HEK293 (cell line): Measurements from ENCODE around the gene ITGA8.

Experiments used
- BCL11A ChIP-seq: fragments of 450-650 bp; formaldehyde crosslinking; IDR thresholded peaks from 2 replicates; pipeline ENCODE4 v1.5.1; 2016; ENCODE audit warnings: low read depth, missing biosample characterization, missing genetic modification characterization
- BCL11B ChIP-seq: fragments of 450-650 bp; formaldehyde crosslinking; IDR thresholded peaks from 2 replicates; pipeline ENCODE4 v1.5.1; 2016; ENCODE audit warnings: low read depth, missing biosample characterization, missing genetic modification characterization
- GFI1B ChIP-seq: fragments of 450-650 bp; formaldehyde crosslinking; IDR thresholded peaks from 2 replicates; pipeline ENCODE4 v1.5.1; 2016; ENCODE audit warnings: missing biosample characterization, missing genetic modification characterization
- HOXA7 ChIP-seq: sonication (generic); formaldehyde crosslinking; IDR thresholded peaks from 2 replicates; pipeline ENCODE4 v1.8.1; 2022; ENCODE audit warnings: missing genetic modification reagents, borderline replicate concordance
- HOXD13 ChIP-seq: sonication (generic); formaldehyde crosslinking; IDR thresholded peaks from 2 replicates; pipeline ENCODE4 v1.8.0; 2022; ENCODE audit warnings: missing genetic modification reagents, borderline replicate concordance
- KLF7 ChIP-seq: fragments of 450-650 bp; formaldehyde crosslinking; IDR thresholded peaks from 2 replicates; pipeline ENCODE4 v1.5.1; 2016; ENCODE audit warnings: missing biosample characterization, missing genetic modification characterization, borderline replicate concordance
- WT1 ChIP-seq: fragments of 450-650 bp; formaldehyde crosslinking; IDR thresholded peaks from 2 replicates; pipeline ENCODE4 v1.5.1; 2016; ENCODE audit warnings: missing biosample characterization, missing genetic modification characterization
- ZEB2 ChIP-seq: fragments of 450-650 bp; formaldehyde crosslinking; IDR thresholded peaks from 2 replicates; pipeline ENCODE4 v1.5.1; 2016; ENCODE audit warnings: missing biosample characterization, missing genetic modification characterization
- ZFP37 ChIP-seq: fragments of 450-650 bp; formaldehyde crosslinking; IDR thresholded peaks from 2 replicates; pipeline ENCODE4 v1.5.1; 2016; ENCODE audit warnings: missing biosample characterization, missing genetic modification characterization
- ZIC2 ChIP-seq: fragments of 450-650 bp; formaldehyde crosslinking; IDR thresholded peaks from 2 replicates; pipeline ENCODE4 v1.5.1; 2016; ENCODE audit warnings: missing biosample characterization, missing genetic modification characterization
- ZNF121 ChIP-seq: fragments of 450-650 bp; formaldehyde crosslinking; IDR thresholded peaks from 2 replicates; pipeline ENCODE4 v1.5.1; 2016; ENCODE audit warnings: missing biosample characterization, missing genetic modification characterization
- ZNF274 ChIP-seq, 2 experiments: fragments of 200-500 bp in 1 of 2; fragments of 450-650 bp in 1 of 2; sonication (Bioruptor generic) in 1 of 2; formaldehyde crosslinking in 1 of 2; IDR thresholded peaks; 2 replicates each; pipeline versions ENCODE4 v1.5.1 to v1.6.1; 2014 to 2016; ENCODE audit warnings: borderline replicate concordance in 1 of 2, inconsistent platforms in 1 of 2, low read length in 1 of 2, missing biosample characterization in 1 of 2, missing genetic modification characterization in 1 of 2
- ZNF324 ChIP-seq: fragments of 450-650 bp; formaldehyde crosslinking; IDR thresholded peaks from 2 replicates; pipeline ENCODE4 v1.5.1; 2016; ENCODE audit warnings: missing biosample characterization, missing genetic modification characterization
- ZNF341 ChIP-seq: fragments of 450-650 bp; formaldehyde crosslinking; IDR thresholded peaks from 2 replicates; pipeline ENCODE4; 2016; ENCODE audit warnings: low read depth, missing biosample characterization, missing genetic modification characterization
- ZNF354C ChIP-seq: fragments of 450-650 bp; formaldehyde crosslinking; IDR thresholded peaks from 2 replicates; pipeline ENCODE4 v1.5.1; 2016; ENCODE audit warnings: missing biosample characterization, missing genetic modification characterization, low read depth, borderline replicate concordance
- ZNF394 ChIP-seq: fragments of 450-650 bp; formaldehyde crosslinking; IDR thresholded peaks from 2 replicates; pipeline ENCODE4 v1.5.1; 2016; ENCODE audit warnings: missing biosample characterization, missing genetic modification characterization, mild to moderate bottlenecking, moderate library complexity, borderline replicate concordance
- ZNF423 ChIP-seq: fragments of 450-650 bp; formaldehyde crosslinking; IDR thresholded peaks from 2 replicates; pipeline ENCODE4 v1.5.1; 2016; ENCODE audit warnings: missing biosample characterization, missing genetic modification characterization
- ZNF600 ChIP-seq: fragments of 450-650 bp; formaldehyde crosslinking; IDR thresholded peaks from 2 replicates; pipeline ENCODE4 v1.5.1; 2016; ENCODE audit warnings: missing biosample characterization, missing genetic modification characterization
- ZNF654 ChIP-seq: fragments of 450-650 bp; formaldehyde crosslinking; IDR thresholded peaks from 2 replicates; pipeline ENCODE4 v1.5.1; 2016; ENCODE audit warnings: low read depth, missing biosample characterization, missing genetic modification characterization
- ZNF660 ChIP-seq: fragments of 450-650 bp; IDR thresholded peaks from 2 replicates; pipeline ENCODE4 v1.5.1; 2018; ENCODE audit warnings: missing biosample characterization, mild to moderate bottlenecking, missing genetic modification characterization
- ZNF670 ChIP-seq: fragments of 450-650 bp; formaldehyde crosslinking; IDR thresholded peaks from 2 replicates; pipeline ENCODE4 v1.5.1; 2016; ENCODE audit warnings: missing biosample characterization, missing genetic modification characterization, low read depth
- ZNF677 ChIP-seq: fragments of 450-650 bp; IDR thresholded peaks from 2 replicates; pipeline ENCODE4 v1.5.0; 2018; ENCODE audit warnings: missing biosample characterization, mild to moderate bottlenecking, missing genetic modification characterization, moderate library complexity
- ZNF768 ChIP-seq: fragments of 450-650 bp; formaldehyde crosslinking; IDR thresholded peaks from 2 replicates; pipeline ENCODE4 v1.5.1; 2018; ENCODE audit warnings: missing biosample characterization, mild to moderate bottlenecking, missing genetic modification characterization
- ZNF785 ChIP-seq: fragments of 450-650 bp; formaldehyde crosslinking; IDR thresholded peaks from 2 replicates; pipeline ENCODE4 v1.5.1; 2016; ENCODE audit warnings: missing biosample characterization, missing genetic modification characterization
- TF ChIP-seq, protein P1 (sequence below): fragments of 450-650 bp; formaldehyde crosslinking; IDR thresholded peaks from 2 replicates; pipeline ENCODE4 v1.5.1; 2016; ENCODE audit warnings: missing biosample characterization, missing genetic modification characterization
- TF ChIP-seq, protein P2 (sequence below): fragments of 450-650 bp; formaldehyde crosslinking; IDR thresholded peaks from 2 replicates; pipeline ENCODE4 v1.5.1; 2016; ENCODE audit warnings: missing biosample characterization, missing genetic modification characterization
- TF ChIP-seq, protein P3 (sequence below): fragments of 450-650 bp; formaldehyde crosslinking; IDR thresholded peaks from 2 replicates; pipeline ENCODE4 v1.5.1; 2016; ENCODE audit warnings: missing biosample characterization, missing genetic modification characterization
- TF ChIP-seq, protein P4 (sequence below): fragments of 450-650 bp; formaldehyde crosslinking; IDR thresholded peaks from 2 replicates; pipeline ENCODE4 v1.5.1; 2017; ENCODE audit warnings: missing biosample characterization, missing genetic modification characterization
- TF ChIP-seq, protein P5 (sequence below): fragments of 450-650 bp; formaldehyde crosslinking; IDR thresholded peaks from 2 replicates; pipeline ENCODE4 v1.5.1; 2017; ENCODE audit warnings: missing biosample characterization, missing genetic modification characterization

Gene ITGA8

DNA sequence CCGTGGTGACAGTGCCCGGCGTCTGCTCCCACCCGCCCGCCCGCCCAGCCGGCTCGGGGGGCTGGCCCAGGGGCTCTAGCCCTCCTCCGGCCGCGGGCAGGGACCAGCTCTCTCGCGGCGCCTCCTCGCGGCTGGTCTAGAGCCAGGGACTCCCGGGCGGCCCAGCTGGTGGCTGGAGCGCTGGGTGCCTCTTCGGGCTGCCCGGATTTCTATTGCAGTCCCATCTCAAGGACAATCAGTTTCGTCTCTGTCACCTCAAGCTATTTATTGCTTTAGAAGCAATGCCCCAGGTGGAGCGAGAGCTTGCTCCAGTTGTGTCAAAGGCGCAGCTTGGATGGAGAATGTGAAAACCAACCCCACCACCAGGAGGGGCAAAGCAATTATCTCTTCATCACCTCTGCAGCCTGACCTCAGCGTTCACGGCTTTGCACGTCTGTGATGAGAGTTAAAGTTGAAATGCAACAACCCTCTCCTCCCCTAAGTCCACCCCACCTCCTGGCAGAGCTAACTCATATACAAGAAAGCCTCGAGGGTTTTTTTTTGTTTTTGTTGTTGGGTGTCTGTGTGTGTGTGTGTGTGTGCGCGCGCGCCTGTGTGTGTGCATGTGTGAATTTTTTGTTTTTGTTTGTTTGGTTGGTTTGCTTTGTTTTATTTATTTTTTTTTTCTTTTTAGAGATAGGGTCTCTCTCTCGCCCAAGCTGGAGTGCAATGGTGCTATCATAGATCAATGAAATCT is at the start of gene ITGA8 (continued):
- TF ChIP-seq ZNF670 (tag by site-specific recombination) (no peak), ZFP37 (tag by site-specific recombination) (no peak), GFI1B (tag by site-specific recombination) (no peak), ZNF354C (tag by site-specific recombination) (no peak), ZNF423 (0 out of 2 replicates have a peak, but pooled peaks have one; percentile 9), ZNF654 (tag by site-specific recombination) (peak; percentile 14; the same call in 1 of the 2 replicates), ZNF785 (tag by site-specific recombination) (no peak), WT1 (tag by site-specific recombination) (no peak; the same call in 1 of the 2 replicates), ZEB2 (peak; percentile 64; the same call in 1 of the 2 replicates), ZNF600 (tag by site-specific recombination) (peak; percentile 18; the same call in 1 of the 2 replicates), HOXD13 (no peak), ZNF660 (tag by site-specific recombination) (peak; percentile 70; the same call in 1 of the 2 replicates), HOXA7 (CRISPR knock-in tag) (no peak), ZNF768 (tag by site-specific recombination) (no peak), ZNF341 (tag by site-specific recombination) (no peak), ZNF677 (tag by site-specific recombination) (no peak), BCL11B (0 out of 2 replicates have a peak, but pooled peaks have one; percentile 21), ZNF274 (IDR thresholded peaks at IDR 0.05; ENCODE audit: low read length) (no peak), ZNF274 (tag by site-specific recombination; IDR thresholded peaks at IDR 0.05; ENCODE audit: borderline replicate concordance) (no peak), ZNF121 (no peak), BCL11A (tag by site-specific recombination) (peak; percentile 50; the same call in 1 of the 2 replicates), ZNF324 (tag by site-specific recombination) (no peak), KLF7 (no peak), ZNF394 (tag by site-specific recombination) (peak; percentile 22; the same call in 1 of the 2 replicates), ZIC2 (tag by site-specific recombination) (no peak)
- TF ChIP-seq, protein P1, sequence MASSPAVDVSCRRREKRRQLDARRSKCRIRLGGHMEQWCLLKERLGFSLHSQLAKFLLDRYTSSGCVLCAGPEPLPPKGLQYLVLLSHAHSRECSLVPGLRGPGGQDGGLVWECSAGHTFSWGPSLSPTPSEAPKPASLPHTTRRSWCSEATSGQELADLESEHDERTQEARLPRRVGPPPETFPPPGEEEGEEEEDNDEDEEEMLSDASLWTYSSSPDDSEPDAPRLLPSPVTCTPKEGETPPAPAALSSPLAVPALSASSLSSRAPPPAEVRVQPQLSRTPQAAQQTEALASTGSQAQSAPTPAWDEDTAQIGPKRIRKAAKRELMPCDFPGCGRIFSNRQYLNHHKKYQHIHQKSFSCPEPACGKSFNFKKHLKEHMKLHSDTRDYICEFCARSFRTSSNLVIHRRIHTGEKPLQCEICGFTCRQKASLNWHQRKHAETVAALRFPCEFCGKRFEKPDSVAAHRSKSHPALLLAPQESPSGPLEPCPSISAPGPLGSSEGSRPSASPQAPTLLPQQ (tag by site-specific recombination) = peak; percentile 14; the same call in 1 of the 2 replicates
- TF ChIP-seq, protein P2, sequence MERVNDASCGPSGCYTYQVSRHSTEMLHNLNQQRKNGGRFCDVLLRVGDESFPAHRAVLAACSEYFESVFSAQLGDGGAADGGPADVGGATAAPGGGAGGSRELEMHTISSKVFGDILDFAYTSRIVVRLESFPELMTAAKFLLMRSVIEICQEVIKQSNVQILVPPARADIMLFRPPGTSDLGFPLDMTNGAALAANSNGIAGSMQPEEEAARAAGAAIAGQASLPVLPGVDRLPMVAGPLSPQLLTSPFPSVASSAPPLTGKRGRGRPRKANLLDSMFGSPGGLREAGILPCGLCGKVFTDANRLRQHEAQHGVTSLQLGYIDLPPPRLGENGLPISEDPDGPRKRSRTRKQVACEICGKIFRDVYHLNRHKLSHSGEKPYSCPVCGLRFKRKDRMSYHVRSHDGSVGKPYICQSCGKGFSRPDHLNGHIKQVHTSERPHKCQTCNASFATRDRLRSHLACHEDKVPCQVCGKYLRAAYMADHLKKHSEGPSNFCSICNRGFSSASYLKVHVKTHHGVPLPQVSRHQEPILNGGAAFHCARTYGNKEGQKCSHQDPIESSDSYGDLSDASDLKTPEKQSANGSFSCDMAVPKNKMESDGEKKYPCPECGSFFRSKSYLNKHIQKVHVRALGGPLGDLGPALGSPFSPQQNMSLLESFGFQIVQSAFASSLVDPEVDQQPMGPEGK (tag by site-specific recombination) = peak; percentile 67
- TF ChIP-seq, protein P3, sequence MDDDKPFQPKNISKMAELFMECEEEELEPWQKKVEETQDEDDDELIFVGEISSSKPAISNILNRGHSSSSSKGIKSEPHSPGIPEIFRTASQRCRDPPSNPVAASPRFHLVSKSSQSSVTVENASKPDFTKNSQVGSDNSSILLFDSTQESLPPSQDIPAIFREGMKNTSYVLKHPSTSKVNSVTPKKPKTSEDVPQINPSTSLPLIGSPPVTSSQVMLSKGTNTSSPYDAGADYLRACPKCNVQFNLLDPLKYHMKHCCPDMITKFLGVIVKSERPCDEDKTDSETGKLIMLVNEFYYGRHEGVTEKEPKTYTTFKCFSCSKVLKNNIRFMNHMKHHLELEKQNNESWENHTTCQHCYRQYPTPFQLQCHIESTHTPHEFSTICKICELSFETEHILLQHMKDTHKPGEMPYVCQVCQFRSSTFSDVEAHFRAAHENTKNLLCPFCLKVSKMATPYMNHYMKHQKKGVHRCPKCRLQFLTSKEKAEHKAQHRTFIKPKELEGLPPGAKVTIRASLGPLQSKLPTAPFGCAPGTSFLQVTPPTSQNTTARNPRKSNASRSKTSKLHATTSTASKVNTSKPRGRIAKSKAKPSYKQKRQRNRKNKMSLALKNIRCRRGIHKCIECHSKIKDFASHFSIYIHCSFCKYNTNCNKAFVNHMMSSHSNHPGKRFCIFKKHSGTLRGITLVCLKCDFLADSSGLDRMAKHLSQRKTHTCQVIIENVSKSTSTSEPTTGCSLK (tag by site-specific recombination) = no peak
- TF ChIP-seq, protein P4, sequence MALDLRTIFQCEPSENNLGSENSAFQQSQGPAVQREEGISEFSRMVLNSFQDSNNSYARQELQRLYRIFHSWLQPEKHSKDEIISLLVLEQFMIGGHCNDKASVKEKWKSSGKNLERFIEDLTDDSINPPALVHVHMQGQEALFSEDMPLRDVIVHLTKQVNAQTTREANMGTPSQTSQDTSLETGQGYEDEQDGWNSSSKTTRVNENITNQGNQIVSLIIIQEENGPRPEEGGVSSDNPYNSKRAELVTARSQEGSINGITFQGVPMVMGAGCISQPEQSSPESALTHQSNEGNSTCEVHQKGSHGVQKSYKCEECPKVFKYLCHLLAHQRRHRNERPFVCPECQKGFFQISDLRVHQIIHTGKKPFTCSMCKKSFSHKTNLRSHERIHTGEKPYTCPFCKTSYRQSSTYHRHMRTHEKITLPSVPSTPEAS = peak; percentile 91
- TF ChIP-seq, protein P5, sequence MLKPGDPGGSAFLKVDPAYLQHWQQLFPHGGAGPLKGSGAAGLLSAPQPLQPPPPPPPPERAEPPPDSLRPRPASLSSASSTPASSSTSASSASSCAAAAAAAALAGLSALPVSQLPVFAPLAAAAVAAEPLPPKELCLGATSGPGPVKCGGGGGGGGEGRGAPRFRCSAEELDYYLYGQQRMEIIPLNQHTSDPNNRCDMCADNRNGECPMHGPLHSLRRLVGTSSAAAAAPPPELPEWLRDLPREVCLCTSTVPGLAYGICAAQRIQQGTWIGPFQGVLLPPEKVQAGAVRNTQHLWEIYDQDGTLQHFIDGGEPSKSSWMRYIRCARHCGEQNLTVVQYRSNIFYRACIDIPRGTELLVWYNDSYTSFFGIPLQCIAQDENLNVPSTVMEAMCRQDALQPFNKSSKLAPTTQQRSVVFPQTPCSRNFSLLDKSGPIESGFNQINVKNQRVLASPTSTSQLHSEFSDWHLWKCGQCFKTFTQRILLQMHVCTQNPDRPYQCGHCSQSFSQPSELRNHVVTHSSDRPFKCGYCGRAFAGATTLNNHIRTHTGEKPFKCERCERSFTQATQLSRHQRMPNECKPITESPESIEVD = 0 out of 2 replicates have a peak, but pooled peaks have one; percentile 13
